ENCODE measurements around the gene TAB2.

GRCh38 chr6:149443411-149444181, 126.1 kb downstream of the TAB2 start:
- TF ChIP-seq POLR2AphosphoS5 (IDR thresholded peaks at IDR 0.05; ENCODE audit: low read depth, low read length) (no peak), REST (IDR thresholded peaks at IDR 0.05; ENCODE audit: insufficient read depth in 1 of 2, low read depth in 2 of 2, low read length in 2 of 2) (no peak), TAF1 (IDR thresholded peaks at IDR 0.05; ENCODE audit: borderline replicate concordance, insufficient read depth, low read length) (no peak), SIN3A (IDR thresholded peaks at IDR 0.05; ENCODE audit: borderline replicate concordance, insufficient read depth, low read length) (no peak), FOXP2 (optimal IDR thresholded peaks at IDR 0.05; ENCODE audit: borderline replicate concordance, extremely low read depth, extremely low read length, insufficient read depth) (no peak)
